GM08714 (cell line): Measurements from ENCODE around the gene COL5A3.
"Not testable (repeated sequence)": the region's sequence is repeated elsewhere in the genome, so short reads cannot be mapped to it uniquely, and the experiment has no call there.

Experiments
- H3K4me3 ChIP-seq: fragments of 200-500 bp; sonication (Bioruptor generic); 2 replicates; pipeline ENCODE4 v1.5.1; 2014; ENCODE audit warnings: mild to moderate bottlenecking, low read length, inconsistent platforms
- ZNF274 ChIP-seq: IDR thresholded peaks from 2 replicates; pipeline ENCODE4 v1.6.1; 2012; ENCODE audit warnings: mild to moderate bottlenecking, low read depth, low read length

Gene COL5A3

DNA sequence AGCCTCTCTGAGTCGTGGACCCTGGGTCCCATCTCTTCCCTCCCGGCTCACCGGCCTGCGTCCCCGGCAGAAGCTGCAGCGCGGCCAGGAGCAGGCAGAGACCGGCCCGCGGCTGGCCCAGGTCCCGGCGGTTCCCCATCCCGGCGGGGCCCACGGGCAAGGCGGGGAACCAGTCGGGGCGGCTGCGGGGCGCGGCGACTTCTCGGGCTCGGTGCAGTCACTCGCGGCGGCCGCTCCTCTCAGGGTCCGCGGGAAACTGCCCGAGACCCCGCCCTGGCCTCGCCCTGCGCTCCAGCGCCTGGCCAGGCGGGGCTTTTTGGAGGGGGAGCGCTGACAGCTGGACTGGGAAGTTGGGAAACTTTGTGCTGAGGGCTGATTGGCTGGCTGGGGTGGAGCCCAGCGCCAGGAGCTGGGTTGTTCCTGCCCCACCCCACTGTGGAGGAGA lies at the start of gene COL5A3:
COL5A3 (minus strand) TSS at position 258 of the 445 bp plus-strand sequence; CDS start at position 139, 119 bp downstream.
- no peak within 1 kb of the TSS for H3K4me3 ChIP-seq
- TF ChIP-seq ZNF274: no peak

DNA sequence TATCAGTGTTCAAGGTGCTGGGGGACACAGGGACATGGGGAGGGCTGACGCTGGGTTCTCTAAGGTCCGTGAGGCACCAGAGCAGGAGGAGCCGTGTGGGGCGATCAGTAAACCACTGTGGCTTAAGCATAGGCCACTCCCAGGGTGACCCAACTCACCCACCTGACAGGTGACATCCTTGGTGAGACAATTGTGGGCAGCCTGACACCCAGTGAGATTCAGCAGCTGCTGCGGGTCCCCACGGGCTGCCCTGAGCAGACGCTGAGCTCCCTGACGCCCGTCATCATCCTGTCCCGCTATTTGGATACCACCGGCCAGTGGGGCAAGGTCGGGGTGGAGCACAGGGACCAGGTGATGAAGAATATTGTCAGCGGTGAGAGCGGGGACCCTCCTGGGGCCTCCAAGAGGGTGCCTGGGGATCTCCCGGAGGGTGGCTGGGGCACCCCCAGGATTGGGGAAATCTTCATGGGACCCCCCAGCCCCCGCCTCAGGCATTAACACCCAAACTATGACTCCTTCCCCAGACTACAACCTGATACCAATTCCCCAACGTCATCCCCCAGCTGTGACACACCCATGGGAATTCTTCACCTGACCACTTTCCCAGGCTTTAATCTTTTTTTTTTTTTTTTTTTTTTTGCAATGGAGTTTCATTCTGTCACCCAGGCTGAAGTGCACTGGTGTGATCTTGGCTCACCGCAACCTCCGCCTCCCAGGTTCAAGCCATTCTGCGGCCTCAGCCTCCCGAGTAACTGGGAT lies 42.5 kb upstream of the COL5A3 start:
- no peak for TF ChIP-seq ZNF274
- H3K4me3 ChIP-seq: no peak overlapping the region

DNA sequence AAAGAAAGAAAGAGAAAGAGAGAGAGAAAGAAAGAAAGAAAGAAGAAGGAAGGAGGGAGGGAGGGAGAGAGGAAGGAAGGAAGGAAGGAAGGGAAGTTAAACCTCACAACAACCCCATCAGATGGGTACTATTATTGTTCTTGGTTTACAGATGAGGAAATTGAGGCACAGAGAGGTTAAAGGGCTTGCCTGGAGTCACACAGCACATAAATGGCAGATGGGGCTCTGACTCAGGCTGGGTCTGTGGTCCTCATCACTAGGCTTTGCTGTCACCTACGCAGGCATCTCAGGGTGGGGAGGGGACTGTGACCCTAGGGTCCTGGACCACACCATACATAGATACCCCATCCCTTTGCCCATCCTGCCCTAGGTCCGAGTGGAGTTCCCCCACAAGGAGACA lies 39.3 kb upstream of the COL5A3 start:
- no peak overlapping the region for H3K4me3 ChIP-seq
- no peak for TF ChIP-seq ZNF274

DNA sequence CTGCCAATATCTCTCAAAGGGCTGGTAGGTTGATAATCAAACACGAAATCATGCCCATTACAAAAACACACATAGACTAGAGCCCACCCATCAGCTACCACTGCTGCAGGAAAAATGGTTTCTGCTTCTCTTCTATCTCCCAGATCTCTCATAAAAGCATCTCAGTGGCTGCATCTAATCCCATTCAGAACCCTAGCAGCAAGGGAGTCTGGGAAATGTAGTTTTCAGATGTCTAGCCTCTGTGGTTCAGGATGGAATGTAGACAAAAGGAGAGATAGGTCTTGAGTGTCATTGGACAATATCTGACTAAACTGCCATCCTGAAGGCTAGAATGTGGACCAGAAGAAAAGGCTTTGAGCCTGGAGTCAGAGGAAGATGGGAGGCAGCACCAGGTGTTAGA lies 35.1 kb upstream of the COL5A3 start:
- TF ChIP-seq ZNF274: no peak
- no peak overlapping the region for H3K4me3 ChIP-seq

DNA sequence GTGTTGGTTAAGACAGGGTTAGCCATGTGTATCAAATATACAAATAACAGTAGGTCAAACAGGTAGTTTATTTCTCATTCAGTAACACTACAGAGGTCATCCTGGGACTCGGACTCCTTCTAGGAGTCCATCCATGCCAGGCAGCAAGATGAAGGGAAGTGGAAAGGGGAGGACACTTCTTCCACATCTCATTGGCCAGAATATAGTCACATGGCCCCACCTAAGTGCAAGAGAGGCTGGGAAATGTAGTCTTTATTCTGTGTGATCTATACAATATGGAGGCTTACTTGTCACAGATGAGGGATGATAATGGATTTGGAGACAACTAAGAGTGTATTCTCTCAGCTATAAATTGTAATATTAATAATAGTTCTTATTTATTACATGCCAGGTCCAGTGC lies 34.1 kb upstream of the COL5A3 start:
- no peak for TF ChIP-seq ZNF274

DNA sequence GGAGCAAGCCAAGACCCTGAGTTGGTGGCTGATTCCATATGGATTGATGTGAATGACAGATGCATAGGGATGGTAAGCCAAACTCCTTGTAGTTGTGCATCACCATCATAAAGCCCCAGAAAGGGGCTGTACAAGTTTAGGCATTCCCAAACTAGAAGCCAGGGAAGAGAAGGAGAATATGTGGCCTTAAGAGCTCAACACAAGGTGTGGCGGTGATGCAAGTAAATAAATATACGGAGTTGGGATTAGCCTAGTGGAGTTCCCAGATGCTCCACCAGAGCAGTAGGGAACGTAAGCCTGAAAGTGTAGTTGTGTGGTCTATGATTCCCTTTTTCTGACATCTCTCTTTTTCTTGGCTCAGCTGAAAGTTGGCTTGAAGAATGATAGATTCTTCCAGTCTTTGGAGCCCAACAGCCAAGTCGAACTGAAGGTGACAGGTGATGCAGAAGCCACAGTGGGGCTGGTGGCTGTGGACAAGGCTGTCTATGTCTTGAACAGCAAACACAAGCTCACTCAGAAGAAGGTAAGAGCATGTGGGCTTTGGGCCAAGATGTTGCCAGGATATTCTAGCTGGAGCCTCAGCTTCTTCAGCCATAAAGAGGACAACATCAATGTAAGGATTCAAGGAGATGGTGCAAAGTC lies 33.1 kb upstream of the COL5A3 start:
- TF ChIP-seq ZNF274: no peak
- no peak overlapping the region for H3K4me3 ChIP-seq

More for the DNA sequence above, 34.1 kb upstream of the COL5A3 start:
- H3K4me3 ChIP-seq: no peak overlapping the region

DNA sequence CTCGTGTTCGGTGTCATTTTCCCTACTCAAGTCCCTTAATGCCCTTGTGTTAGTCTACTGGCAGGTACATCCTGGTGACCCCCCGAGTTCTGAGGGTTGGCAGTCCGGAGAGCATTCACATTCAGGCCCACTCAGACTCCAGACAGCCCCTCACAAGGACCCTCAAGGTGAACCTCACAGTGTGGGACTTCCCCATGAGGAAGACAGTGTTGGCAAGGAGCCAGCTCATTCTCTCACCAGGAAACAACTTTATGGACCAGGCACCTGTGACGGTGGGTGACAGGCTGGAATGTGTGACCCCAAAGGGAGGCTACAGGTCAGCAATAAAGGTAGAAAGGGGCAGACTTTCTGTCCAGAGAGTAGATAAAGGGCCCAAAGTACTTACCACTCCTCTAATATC lies 27.5 kb upstream of the COL5A3 start:
- no peak for TF ChIP-seq ZNF274

DNA sequence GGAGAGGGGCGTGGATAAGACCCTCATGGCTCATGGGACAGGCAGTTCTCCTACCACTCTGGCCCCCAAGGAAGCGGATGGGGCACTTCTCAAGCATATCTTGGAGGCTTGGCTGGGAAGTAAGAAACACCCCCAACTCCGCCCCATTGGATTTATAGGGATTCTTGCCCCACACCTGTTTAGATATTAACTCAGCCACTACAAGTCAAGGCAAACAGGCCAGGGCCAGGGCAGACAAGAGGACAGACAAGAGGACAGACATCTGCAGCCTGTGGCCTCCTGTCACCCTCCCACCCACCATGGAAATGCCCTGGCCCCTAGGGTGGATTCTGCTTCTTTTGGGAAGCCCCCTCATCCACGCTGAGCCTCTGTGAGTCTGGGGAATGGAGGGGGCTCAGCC lies 27.1 kb upstream of the COL5A3 start:
- no peak overlapping the region for H3K4me3 ChIP-seq
- TF ChIP-seq ZNF274: no peak

More for the DNA sequence above, 27.5 kb upstream of the COL5A3 start:
- no peak overlapping the region for H3K4me3 ChIP-seq

DNA sequence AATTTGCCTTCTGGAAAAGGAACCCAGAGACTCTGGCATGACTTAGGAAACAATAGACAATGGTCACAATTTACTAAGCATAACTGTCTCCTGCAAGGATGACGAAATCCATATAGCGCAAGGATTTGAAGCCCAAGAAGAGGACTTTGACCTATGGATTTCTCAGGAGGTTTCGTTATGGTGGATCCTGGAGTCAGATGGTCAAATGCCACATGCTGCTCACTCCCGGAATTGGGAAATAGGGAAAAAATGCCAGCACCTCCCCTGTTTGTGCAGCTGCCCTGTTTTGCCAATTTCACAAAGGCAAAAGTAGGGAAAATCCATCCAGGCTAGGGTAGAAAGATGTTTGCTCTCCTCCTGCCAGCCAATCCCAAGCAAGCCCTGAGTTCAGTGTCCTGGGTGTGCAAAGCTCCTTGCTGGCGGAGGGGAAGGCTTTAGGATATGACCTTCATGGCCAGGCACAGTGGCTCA lies 26.3 kb upstream of the COL5A3 start:
- H3K4me3 ChIP-seq: no peak overlapping the region
- no peak for TF ChIP-seq ZNF274

DNA sequence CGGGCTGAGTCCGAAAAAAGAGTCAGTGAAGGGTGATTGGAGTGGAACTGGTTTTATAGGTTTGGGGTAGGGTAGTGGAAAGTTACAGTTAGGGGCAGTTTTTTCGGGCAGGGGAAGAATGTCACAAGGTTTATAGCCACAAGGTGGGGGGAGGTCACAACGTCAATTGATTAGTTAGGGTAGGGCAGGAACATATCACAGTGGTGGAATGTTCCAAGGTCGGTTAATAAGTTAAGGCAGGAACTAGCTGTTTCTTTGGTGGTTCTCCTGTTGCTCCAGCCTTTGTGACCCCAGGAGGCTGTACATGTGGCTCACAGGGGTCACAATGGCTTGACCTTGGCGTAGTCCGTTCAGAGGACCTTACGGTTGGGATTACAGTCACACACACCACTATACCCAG lies 23.3 kb upstream of the COL5A3 start:
- no peak for TF ChIP-seq ZNF274
- no peak overlapping the region for H3K4me3 ChIP-seq

DNA sequence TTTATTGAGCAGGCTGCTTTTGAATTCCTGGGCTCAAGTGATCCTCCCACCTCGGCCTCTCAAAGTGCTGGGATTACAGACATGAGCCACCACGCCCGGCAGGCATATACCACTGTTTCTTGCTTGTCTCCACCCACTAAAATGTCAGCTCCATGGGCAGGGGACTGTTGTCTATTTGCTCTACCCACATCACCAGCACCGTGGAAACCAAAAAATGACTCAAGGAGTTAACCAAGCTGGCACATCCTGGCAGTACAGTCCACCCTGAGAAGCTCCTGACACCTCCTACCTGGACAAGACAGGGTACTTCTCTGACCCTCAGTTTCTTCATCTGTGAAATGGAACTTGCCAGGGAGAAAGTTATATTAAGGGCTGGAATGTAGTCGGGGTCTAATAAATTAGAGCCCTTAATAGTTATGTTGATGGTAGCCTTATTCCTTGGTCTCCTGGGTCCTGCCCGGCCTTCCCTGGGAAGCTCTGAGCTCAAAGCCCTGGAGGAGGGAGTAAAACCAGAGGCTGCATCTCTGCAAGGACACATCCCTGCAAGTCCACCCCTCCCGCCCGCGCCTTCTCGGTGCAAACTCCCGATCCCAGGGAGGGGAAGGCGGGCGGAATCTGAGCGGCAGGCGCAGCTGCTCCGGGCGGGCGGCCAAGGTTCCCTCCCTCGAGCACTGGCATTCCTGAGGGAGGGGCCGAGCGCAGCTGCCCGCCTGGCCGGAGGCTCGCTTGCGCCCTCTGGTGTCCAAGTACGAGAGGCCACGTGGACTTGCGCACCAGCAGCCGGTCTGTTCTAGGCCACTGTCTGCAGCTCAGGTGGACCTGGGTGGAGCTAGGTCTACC lies 17.1 kb upstream of the COL5A3 start:
- H3K4me3 ChIP-seq: no peak overlapping the region
- TF ChIP-seq ZNF274: no peak

DNA sequence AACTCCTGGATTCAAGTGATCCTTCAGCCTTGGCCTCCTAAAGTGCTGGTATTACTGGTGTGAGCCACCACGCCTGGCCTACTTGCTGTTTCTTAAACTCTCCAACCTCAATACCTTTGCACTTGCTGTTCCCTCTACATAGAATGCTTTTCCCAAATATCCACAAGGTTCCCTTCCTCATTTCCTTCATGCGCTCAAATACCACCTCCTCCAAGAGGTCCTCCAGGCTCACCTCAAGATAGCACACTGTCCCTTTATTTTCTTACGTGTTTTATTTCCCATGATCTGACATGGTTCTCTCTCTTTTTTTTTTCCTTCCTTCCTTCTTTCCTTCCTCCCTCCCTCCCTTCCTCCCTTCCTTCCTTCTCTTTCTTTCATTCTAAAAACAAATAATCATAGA lies 16.4 kb upstream of the COL5A3 start:
- TF ChIP-seq ZNF274: no peak
- H3K4me3 ChIP-seq: no peak overlapping the region

DNA sequence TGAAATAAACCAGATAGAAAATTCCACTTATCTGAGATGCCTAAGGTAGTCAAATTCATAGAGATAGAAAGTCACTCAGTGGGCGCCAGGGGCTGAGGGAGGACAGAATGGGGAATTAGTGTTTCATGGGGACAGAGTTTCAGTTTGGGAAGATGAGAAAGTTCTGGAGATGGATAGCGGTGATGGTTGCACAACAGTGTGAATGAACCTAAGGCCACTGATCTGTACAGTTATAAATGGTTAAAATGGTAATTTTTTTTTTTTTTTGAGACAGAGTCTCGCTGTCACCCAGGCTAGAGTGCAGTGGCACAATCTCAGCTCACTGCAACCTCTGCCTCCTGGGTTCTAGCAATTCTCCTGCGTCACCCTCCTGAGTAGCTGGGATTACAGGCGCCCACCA lies 12.8 kb upstream of the COL5A3 start:
- H3K4me3 ChIP-seq: not testable (repeated sequence)

DNA sequence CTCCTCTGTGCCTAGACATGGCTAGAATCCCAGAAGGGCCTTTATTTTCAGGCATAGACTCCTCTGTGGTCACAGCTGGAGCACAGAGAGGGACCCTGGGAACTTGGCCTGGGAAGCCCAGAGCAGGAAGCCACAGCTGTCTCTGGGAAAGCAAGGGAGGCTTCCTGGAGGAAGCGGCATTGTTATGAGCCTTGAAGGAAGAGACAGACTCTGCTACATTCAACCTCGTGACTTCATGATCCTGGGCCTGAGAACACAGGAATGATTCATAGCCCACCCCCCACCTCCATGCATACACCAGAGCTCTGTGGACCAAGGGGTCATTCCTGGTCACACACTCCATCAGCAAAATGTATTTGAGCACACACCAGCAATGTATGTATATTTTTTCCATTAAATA lies 11.6 kb upstream of the COL5A3 start:
- TF ChIP-seq ZNF274: no peak
- H3K4me3 ChIP-seq: no peak overlapping the region
